ENCODE data around the gene TARM1. TPM values are rescaled to one million over a fixed set of nuclear protein-coding genes. Genes with fewer than 3 reads are reported as not detected.
A peak's percentile ranks its signal among the peaks of the same experiment; 100 is the strongest.
"Not testable (repeated sequence)": the region's sequence is repeated elsewhere in the genome, so short reads cannot be mapped to it uniquely, and the experiment has no call there.

The TARM1 gene
- total RNA-seq, 1 donor from 2014 or later, result not detected

GRCh38 chr19:54105796-54106195 lies 24.6 kb upstream of the TARM1 start:
- Mint-ChIP-seq H3K27ac (no peak overlapping the region), H3K36me3 (ENCODE audit: low read depth) (peaks cover 56% of the 10 kb centered on the region), H3K27me3 (no peaks in the 10 kb centered on the region), H3K4me1 (peaks cover 15% of the 10 kb centered on the region), H3K4me3 (no peak overlapping the region), H3K9me3 (no peaks in the 10 kb centered on the region)
- CTCF ChIA-PET, result no interaction called here
- POLR2A ChIA-PET, result interaction anchor here (0.7 to 0.8 kb wide), 2 partner anchors 8 to 10 kb away, joined by 3 to 4 read pairs; partner anchors contain the start of genes PRPF31 and TFPT
- DNase-seq (no peak), ATAC-seq (ENCODE audit: low read depth) (no peak)
- intact Hi-C loops (cut with micrococcal nuclease), result no loop called here
- TF ChIP-seq CTCF (IDR thresholded peaks at IDR 0.05), result no peak

- H3K9me3 Mint-ChIP-seq, result no peaks in the 10 kb centered on the region
- TF ChIP-seq CTCF (IDR thresholded peaks at IDR 0.05), result no peak
- CTCF ChIA-PET, result no interaction called here
- H3K4me3 Mint-ChIP-seq, result no peak overlapping the region
- H3K36me3 Mint-ChIP-seq (ENCODE audit: low read depth), result peaks cover 52% of the 10 kb centered on the region
- no peak for DNase-seq
- peaks cover 15% of the 10 kb centered on the region for H3K4me1 Mint-ChIP-seq
- H3K27ac Mint-ChIP-seq, result no peak overlapping the region
- intact Hi-C loops (cut with micrococcal nuclease), result loop anchor here (5.0 kb wide), 3 partner anchors 238 to 1468 kb away; partner anchors contain the start of genes MYADM and ZNF83
- ATAC-seq (ENCODE audit: low read depth), result no peak
- no peaks in the 10 kb centered on the region for H3K27me3 Mint-ChIP-seq
- POLR2A ChIA-PET, result interaction anchor here (0.7 to 3.5 kb wide), 2 partner anchors 8 to 32 kb away, joined by 3 to 22 read pairs; partner anchors contain the start of gene CNOT3
Measured at GRCh38 chr19:54104998-54105715, 24.0 kb upstream of the TARM1 start.

- peak; percentile 97 for ATAC-seq (ENCODE audit: low read depth)
- no peaks in the 10 kb centered on the region for H3K27me3 Mint-ChIP-seq
- H3K36me3 Mint-ChIP-seq (ENCODE audit: low read depth), result peaks cover 27% of the 10 kb centered on the region
- H3K4me1 Mint-ChIP-seq, result peaks cover 15% of the 10 kb centered on the region
- CTCF ChIA-PET, result no interaction called here
- no peaks in the 10 kb centered on the region for H3K9me3 Mint-ChIP-seq
- H3K27ac Mint-ChIP-seq, result peak within 1 kb of the TSS; percentile 93
- TF ChIP-seq CTCF (IDR thresholded peaks at IDR 0.05), result no peak
- DNase-seq, result peak; percentile 93
- POLR2A ChIA-PET, result interaction anchor here (0.5 to 3.5 kb wide), 9 partner anchors 12 to 1913 kb away, joined by 3 to 39 read pairs (median 5); partner anchors contain the start of genes CNOT3, LENG1, MBOAT7 and MYADM
- H3K4me3 Mint-ChIP-seq, result peak within 1 kb of the TSS; percentile 99
- intact Hi-C loops (cut with micrococcal nuclease), result loop anchor here (1.0 to 5.0 kb wide), 8 partner anchors 13 to 1465 kb away; partner anchors contain the start of genes CNOT3, LENG1, MYADM and PRPF31
Measured at GRCh38 chr19:54102421-54103169, 21.4 kb upstream of the TARM1 start, which contains the start of gene NDUFA3. NDUFA3 (plus strand) TSS chr19:54102855; CDS start chr19:54102879, 24 bp downstream.

GRCh38 chr19:54100561-54100960 lies 19.4 kb upstream of the TARM1 start, which contains the start of gene OSCAR:
OSCAR (minus strand) TSS chr19:54100803; CDS start chr19:54100792, 11 bp downstream.
- intact Hi-C loops (cut with micrococcal nuclease), result loop anchor here (5.0 kb wide), 3 partner anchors 233 to 1463 kb away; partner anchors contain the start of genes MYADM and ZNF83
- CTCF ChIA-PET, result no interaction called here
- TF ChIP-seq CTCF (IDR thresholded peaks at IDR 0.05), result no peak
- POLR2A ChIA-PET, result no interaction called here
- ATAC-seq (ENCODE audit: low read depth), result no peak
- H3K4me3 Mint-ChIP-seq, result peak within 1 kb of the TSS; percentile 47
- peaks cover 7% of the 10 kb centered on the region for H3K36me3 Mint-ChIP-seq (ENCODE audit: low read depth)
- no peak for DNase-seq
- H3K9me3 Mint-ChIP-seq, result no peaks in the 10 kb centered on the region
- H3K4me1 Mint-ChIP-seq, result peaks cover 21% of the 10 kb centered on the region
- H3K27me3 Mint-ChIP-seq, result peaks cover 5% of the 10 kb centered on the region
- peak within 1 kb of the TSS; percentile 18 for H3K27ac Mint-ChIP-seq

GRCh38 chr19:54099903-54100255 lies 18.7 kb upstream of the TARM1 start:
- H3K4me3 Mint-ChIP-seq; ATAC-seq (ENCODE audit: low read depth); H3K36me3 Mint-ChIP-seq (ENCODE audit: low read depth); H3K27ac Mint-ChIP-seq; H3K27me3 Mint-ChIP-seq; H3K9me3 Mint-ChIP-seq; CTCF ChIA-PET; DNase-seq: not testable (repeated sequence)
- POLR2A ChIA-PET, result interaction anchor here (1.4 kb wide), 1 partner anchor 37 kb away, joined by 3 read pairs; the partner anchor contains the start of gene CNOT3
- peaks cover 21% of the 10 kb centered on the region for H3K4me1 Mint-ChIP-seq
- intact Hi-C loops (cut with micrococcal nuclease), result loop anchor here (5.0 kb wide), 3 partner anchors 233 to 1463 kb away; partner anchors contain the start of genes MYADM and ZNF83
